Astrocyte of the cerebellum (primary cell): ENCODE measurements around the gene LAMC2.

Source experiments
- DNase-seq: peaks from one replicate; pipeline ENCODE4 v3.0.0-alpha.2; 2011; ENCODE audit warnings: low read depth
- H3K4me3 ChIP-seq: 2 replicates; pipeline ENCODE4 v1.5.1; 2011; ENCODE audit warnings: mild to moderate bottlenecking, low read depth, low read length, moderate library complexity
- CTCF ChIP-seq: IDR thresholded peaks from 2 replicates; pipeline ENCODE4 v1.5.1; 2012; ENCODE audit warnings: low read length, low read depth, moderate library complexity, mild to moderate bottlenecking; ENCODE audit errors: missing control alignments
- in situ Hi-C: cut with HindIII; loops from 2 replicates; pipeline ENCODE4 v1.10.0; 2017; ENCODE audit warnings: low sequenced_read_pairs

LAMC2 gene

GRCh38 chr1:183247066-183247465, 61.0 kb downstream of the LAMC2 start:
- no peak overlapping the region for H3K4me3 ChIP-seq
- in situ Hi-C loops = no loop called here
- DNase-seq = no peak
- no peak for TF ChIP-seq CTCF

GRCh38 chr1:183247484-183247883, 61.4 kb downstream of the LAMC2 start:
- DNase-seq = no peak
- H3K4me3 ChIP-seq = no peak overlapping the region
- in situ Hi-C loops = no loop called here
- no peak for TF ChIP-seq CTCF

- no peak for TF ChIP-seq CTCF
- in situ Hi-C loops = no loop called here
- no peak overlapping the region for H3K4me3 ChIP-seq
- no peak for DNase-seq
Observed at GRCh38 chr1:183247931-183248330, 61.9 kb downstream of the LAMC2 start.

- no peak overlapping the region for H3K4me3 ChIP-seq
- DNase-seq = no peak
- TF ChIP-seq CTCF = no peak
- in situ Hi-C loops = no loop called here
Observed at GRCh38 chr1:183248989-183249691, 63.1 kb downstream of the LAMC2 start.

- no peak overlapping the region for H3K4me3 ChIP-seq
- no peak for DNase-seq
- in situ Hi-C loops = no loop called here
- no peak for TF ChIP-seq CTCF
Observed at GRCh38 chr1:183249941-183250452, 63.9 kb downstream of the LAMC2 start.

GRCh38 chr1:183251101-183251958, 65.3 kb downstream of the LAMC2 start:
- no peak overlapping the region for H3K4me3 ChIP-seq
- TF ChIP-seq CTCF = no peak
- in situ Hi-C loops = no loop called here
- DNase-seq = no peak
